Gastrocnemius medialis (tissue), 4 donors: ENCODE results near the gene EXOG. TPM values are rescaled to one million over a fixed set of nuclear protein-coding genes. Genes with fewer than 3 reads are reported as not detected.

Experiments used
- ATAC-seq, 2 donors: fragments of 150-250 bp; one replicate each; pipeline ENCODE4 v1.9.1; 2016
- DNase-seq, 2 donors: peaks; one replicate each; pipeline ENCODE4 v3.0.0-alpha.2; 2019
- H3K27ac ChIP-seq, 4 donors: fragments of 200-600 bp; sonication (generic); 1 replicate in 1 of 4; 2 replicates in 3 of 4; pipeline ENCODE4 v1.5.1; 2016 to 2018; ENCODE audit warnings: mild to moderate bottlenecking in 2 of 4, moderate library complexity in 1 of 4
- H3K27me3 ChIP-seq, 3 donors: fragments of 200-600 bp; sonication (generic) in 2 of 3; 1 replicate in 1 of 3; 2 replicates in 2 of 3; pipeline versions ENCODE4 v1.5.1 to v1.6.0; 2016 to 2019; ENCODE audit warnings: mild to moderate bottlenecking in 1 of 3, moderate library complexity in 1 of 3
- H3K36me3 ChIP-seq, 2 donors: fragments of 200-600 bp; sonication (generic) in 1 of 2; one replicate each; pipeline ENCODE4 v1.5.1; 2017 to 2018
- H3K4me1 ChIP-seq, 2 donors: fragments of 200-600 bp; sonication (generic) in 1 of 2; one replicate each; pipeline ENCODE4 v1.5.1; 2016 to 2017; ENCODE audit warnings: mild to moderate bottlenecking in 2 of 2
- H3K4me3 ChIP-seq, 4 donors: fragments of 200-600 bp; sonication (generic) in 3 of 4; 1 replicate in 1 of 4; 2 replicates in 3 of 4; pipeline ENCODE4 v1.5.1; 2016 to 2019; ENCODE audit warnings: mild to moderate bottlenecking in 2 of 4
- H3K9me3 ChIP-seq, 3 donors: fragments of 200-600 bp; sonication (generic) in 2 of 3; 1 replicate in 1 of 3; 2 replicates in 2 of 3; pipeline ENCODE4 v1.5.1; 2016 to 2019
- CTCF ChIP-seq, 5 experiments: fragments of 450-650 bp in 3 of 5; fragments of 200-600 bp in 2 of 5; sonication (generic) in 2 of 5; IDR thresholded peaks in 4 of 5; conservative IDR thresholded peaks in 1 of 5; 1 replicate in 4 of 5; 2 replicates in 1 of 5; pipeline ENCODE4 v1.5.1; 2016 to 2019; ENCODE audit warnings: antibody characterized with exemption in 5 of 5, mild to moderate bottlenecking in 3 of 5, moderate library complexity in 3 of 5
- POLR2A ChIP-seq, 2 donors: fragments of 450-650 bp; IDR thresholded peaks; one replicate each; pipeline ENCODE4 v1.6.1; 2017; ENCODE audit warnings: antibody characterized with exemption in 2 of 2, mild to moderate bottlenecking in 2 of 2, moderate library complexity in 2 of 2
- in situ Hi-C, 4 donors: fragments of 200-750 bp; cut with MboI; loops; one replicate each; pipeline versions ENCODE4 v1.15.0 to v1.8.0; 2017; ENCODE audit warnings: low sequenced_read_pairs in 4 of 4
- intact Hi-C: fragments of 100-400 bp; cut with DNase I; formaldehyde crosslinking; loops from one replicate; pipeline ENCODE4 v1.15.1; 2023; ENCODE audit warnings: low total_unique reads
- total RNA-seq, 4 donors: library from RNA; depleted of rRNA; stranded (reverse); fragments of >200 nt; gene quantifications; one replicate each; pipeline versions ENCODE4 v1.1.0 to v1.2.3, GENCODE V29; 2016

EXOG gene
- total RNA-seq, 4 donors from 2014 or later, result 1.6 to 6.5 (median 2.2) TPM

GRCh38 chr3:38532529-38532928 is 36.4 kb downstream of the EXOG start:
- Histone ChIP-seq H3K4me1 (no peaks in the 10 kb centered on the region), H3K36me3 (no peaks in the 10 kb centered on the region), H3K27ac (no peak overlapping the region), H3K27me3 (no peaks in the 10 kb centered on the region), H3K4me3 (no peak overlapping the region), H3K9me3 (no peaks in the 10 kb centered on the region)
- DNase-seq, result no peak
- intact Hi-C loops, result loop anchor here (10.0 kb wide), 1 partner anchor 912 kb away; no protein-coding TSS in a partner anchor
- in situ Hi-C loops, result loop anchor here in 1 of 4 donors (25.0 kb wide), 1 partner anchor 480 kb away; no protein-coding TSS in a partner anchor
- ATAC-seq, result no peak
- TF ChIP-seq POLR2A (IDR thresholded peaks at IDR 0.05) (no peak), CTCF (IDR thresholded peaks at IDR 0.05 in 4 of 5, conservative IDR thresholded peaks at IDR 0.05 in 1 of 5) (no peak)

GRCh38 chr3:38533285-38533976 is 37.3 kb downstream of the EXOG start:
- ATAC-seq, result no peak
- DNase-seq, result no peak
- in situ Hi-C loops, result loop anchor here in 1 of 4 donors (25.0 kb wide), 1 partner anchor 479 kb away; no protein-coding TSS in a partner anchor
- H3K9me3 ChIP-seq, result no peaks in the 10 kb centered on the region
- no peaks in the 10 kb centered on the region for H3K27me3 ChIP-seq
- H3K4me1 ChIP-seq, result no peaks in the 10 kb centered on the region
- no peaks in the 10 kb centered on the region for H3K36me3 ChIP-seq
- intact Hi-C loops, result loop anchor here (10.0 kb wide), 1 partner anchor 911 kb away; no protein-coding TSS in a partner anchor
- H3K27ac ChIP-seq, result no peak overlapping the region
- no peak overlapping the region for H3K4me3 ChIP-seq
- no peak for TF ChIP-seq CTCF (IDR thresholded peaks at IDR 0.05 in 4 of 5, conservative IDR thresholded peaks at IDR 0.05 in 1 of 5)
- no peak for TF ChIP-seq POLR2A (IDR thresholded peaks at IDR 0.05)

GRCh38 chr3:38534180-38534579 is 38.0 kb downstream of the EXOG start:
- in situ Hi-C loops (loop anchor here in 1 of 4 donors (25.0 kb wide), 1 partner anchor 478 kb away; no protein-coding TSS in a partner anchor), intact Hi-C loops (loop anchor here (10.0 kb wide), 1 partner anchor 911 kb away; no protein-coding TSS in a partner anchor)
- Histone ChIP-seq H3K36me3 (no peaks in the 10 kb centered on the region), H3K27ac (no peak overlapping the region), H3K27me3 (no peaks in the 10 kb centered on the region), H3K4me1 (no peaks in the 10 kb centered on the region), H3K9me3 (no peaks in the 10 kb centered on the region), H3K4me3 (no peak overlapping the region)
- TF ChIP-seq POLR2A (IDR thresholded peaks at IDR 0.05) (no peak), CTCF (IDR thresholded peaks at IDR 0.05 in 4 of 5, conservative IDR thresholded peaks at IDR 0.05 in 1 of 5) (no peak)
- no peak for DNase-seq
- ATAC-seq, result no peak

- Histone ChIP-seq H3K9me3 (no peaks in the 10 kb centered on the region), H3K4me3 (no peak overlapping the region), H3K27ac (no peak overlapping the region), H3K36me3 (no peaks in the 10 kb centered on the region), H3K27me3 (no peaks in the 10 kb centered on the region), H3K4me1 (no peaks in the 10 kb centered on the region)
- DNase-seq (no peak), ATAC-seq (no peak)
- in situ Hi-C loops (loop anchor here in 1 of 4 donors (25.0 kb wide), 1 partner anchor 478 kb away; no protein-coding TSS in a partner anchor), intact Hi-C loops (loop anchor here (10.0 kb wide), 1 partner anchor 910 kb away; no protein-coding TSS in a partner anchor)
- TF ChIP-seq POLR2A (IDR thresholded peaks at IDR 0.05) (no peak), CTCF (IDR thresholded peaks at IDR 0.05 in 4 of 5, conservative IDR thresholded peaks at IDR 0.05 in 1 of 5) (no peak)
Observed at GRCh38 chr3:38534604-38535003, 38.5 kb downstream of the EXOG start.
